Coronary artery (tissue), 2 donors: ENCODE data around the gene GIMD1.

Experiments used
- DNase-seq: peaks from one replicate; pipeline ENCODE4 v3.0.0-alpha.2; 2017; ENCODE audit warnings: low spot score
- H3K27ac ChIP-seq, 2 donors: fragments of 200-600 bp; sonication (generic); one replicate each; pipeline ENCODE4 v1.5.1; 2016 to 2019
- H3K4me3 ChIP-seq: fragments of 200-600 bp; sonication (generic); 2 replicates; pipeline ENCODE4 v1.5.1; 2016; ENCODE audit warnings: mild to moderate bottlenecking, moderate library complexity
- TF ChIP-seq, protein P1 (sequence below): fragments of 200-600 bp; sonication (generic); IDR thresholded peaks from one replicate; pipeline ENCODE4 v1.5.1; 2019; ENCODE audit warnings: antibody characterized with exemption

Gene GIMD1

DNA sequence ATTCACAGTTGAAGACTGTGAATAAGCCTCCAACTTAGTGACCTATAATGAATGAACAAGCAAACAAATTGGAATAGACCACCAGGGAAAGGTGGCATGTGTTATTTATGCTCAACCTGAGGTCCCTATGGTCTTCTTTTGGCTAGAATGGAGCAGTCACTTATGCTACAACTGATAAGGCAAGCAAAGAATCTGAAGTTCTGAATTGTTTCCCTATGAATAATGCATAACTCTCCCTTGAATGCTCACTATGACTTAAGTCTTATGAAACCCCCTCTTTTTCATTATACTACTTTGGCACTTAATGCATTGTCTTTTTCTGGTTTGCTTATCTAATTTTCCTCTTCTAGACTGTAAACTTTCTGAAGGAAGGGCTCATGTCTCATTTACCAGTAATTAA is 2.6 kb downstream of the GIMD1 start:
- Histone ChIP-seq H3K27ac (no peak overlapping the region), H3K4me3 (no peak overlapping the region)
- DNase-seq = no peak
- TF ChIP-seq, protein P1, sequence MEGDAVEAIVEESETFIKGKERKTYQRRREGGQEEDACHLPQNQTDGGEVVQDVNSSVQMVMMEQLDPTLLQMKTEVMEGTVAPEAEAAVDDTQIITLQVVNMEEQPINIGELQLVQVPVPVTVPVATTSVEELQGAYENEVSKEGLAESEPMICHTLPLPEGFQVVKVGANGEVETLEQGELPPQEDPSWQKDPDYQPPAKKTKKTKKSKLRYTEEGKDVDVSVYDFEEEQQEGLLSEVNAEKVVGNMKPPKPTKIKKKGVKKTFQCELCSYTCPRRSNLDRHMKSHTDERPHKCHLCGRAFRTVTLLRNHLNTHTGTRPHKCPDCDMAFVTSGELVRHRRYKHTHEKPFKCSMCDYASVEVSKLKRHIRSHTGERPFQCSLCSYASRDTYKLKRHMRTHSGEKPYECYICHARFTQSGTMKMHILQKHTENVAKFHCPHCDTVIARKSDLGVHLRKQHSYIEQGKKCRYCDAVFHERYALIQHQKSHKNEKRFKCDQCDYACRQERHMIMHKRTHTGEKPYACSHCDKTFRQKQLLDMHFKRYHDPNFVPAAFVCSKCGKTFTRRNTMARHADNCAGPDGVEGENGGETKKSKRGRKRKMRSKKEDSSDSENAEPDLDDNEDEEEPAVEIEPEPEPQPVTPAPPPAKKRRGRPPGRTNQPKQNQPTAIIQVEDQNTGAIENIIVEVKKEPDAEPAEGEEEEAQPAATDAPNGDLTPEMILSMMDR = no peak

- no peak for DNase-seq
- H3K27ac ChIP-seq = no peak overlapping the region
- TF ChIP-seq, protein P1 = no peak
These were observed 3.0 kb downstream of the GIMD1 start for GRCh38 chr4:106365613-106366012.

GRCh38 chr4:106364282-106364681 is 4.3 kb downstream of the GIMD1 start:
- Histone ChIP-seq H3K4me3 (no peak overlapping the region), H3K27ac (no peak overlapping the region)
- DNase-seq = no peak
- TF ChIP-seq, protein P1 = no peak

More at GRCh38 chr4:106365613-106366012, 3.0 kb downstream of the GIMD1 start:
- H3K4me3 ChIP-seq = no peak overlapping the region

GRCh38 chr4:106362086-106362825 is 6.3 kb downstream of the GIMD1 start:
- H3K27ac ChIP-seq = no peak overlapping the region
- DNase-seq = no peak

GRCh38 chr4:106358899-106359298 is 9.7 kb downstream of the GIMD1 start:
- H3K27ac ChIP-seq = no peak overlapping the region
- no peak overlapping the region for H3K4me3 ChIP-seq
- TF ChIP-seq, protein P1 = no peak
- DNase-seq = no peak

More at GRCh38 chr4:106362086-106362825, 6.3 kb downstream of the GIMD1 start:
- H3K4me3 ChIP-seq = no peak overlapping the region
- TF ChIP-seq, protein P1 = no peak

DNA sequence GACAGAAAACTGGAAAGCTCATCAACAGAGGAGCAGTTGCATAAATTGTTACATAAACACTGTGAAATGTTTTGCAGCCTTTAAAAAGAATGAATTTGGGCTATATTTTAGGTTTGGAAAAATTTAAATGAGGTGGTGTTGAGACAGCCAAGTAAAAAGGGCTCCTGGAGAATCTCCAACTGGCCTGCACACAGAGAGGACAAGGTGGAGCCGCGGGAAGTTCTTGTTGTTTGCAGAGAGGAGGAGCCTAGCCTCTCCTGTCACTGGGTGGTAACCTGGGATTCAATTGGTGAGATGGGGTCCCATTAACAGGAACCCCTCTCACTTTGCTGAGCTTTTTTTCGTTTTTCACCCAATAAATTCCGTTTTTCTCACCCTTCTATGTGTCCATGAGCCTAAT is 13.4 kb downstream of the GIMD1 start:
- no peak for DNase-seq
- no peak overlapping the region for H3K27ac ChIP-seq
- TF ChIP-seq, protein P1 = no peak
- H3K4me3 ChIP-seq = peak overlapping the region; percentile 37

DNA sequence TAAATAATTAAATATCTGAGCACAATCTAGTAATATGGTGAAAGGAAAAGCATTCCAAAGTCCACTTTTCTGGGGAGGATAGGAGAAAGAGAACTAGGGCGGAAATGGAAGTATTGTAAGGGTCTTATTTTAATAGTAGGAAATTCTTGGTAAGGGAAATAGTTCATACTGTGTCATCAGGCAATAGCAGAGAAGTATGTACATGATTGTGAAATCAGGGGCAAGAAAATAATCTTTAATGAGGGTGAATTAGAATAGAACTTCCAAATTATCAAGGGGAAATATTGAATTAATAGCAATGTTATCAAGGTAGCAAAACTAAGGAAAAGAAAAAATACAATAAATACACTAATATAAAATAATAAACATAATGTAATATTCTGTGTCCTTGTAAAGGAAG is 14.8 kb downstream of the GIMD1 start:
- Histone ChIP-seq H3K4me3 (no peak overlapping the region), H3K27ac (no peak overlapping the region)
- TF ChIP-seq, protein P1 = no peak
- DNase-seq = no peak
